GM19240 (cell line): ENCODE results near the gene SFXN4.

Experiments used
- DNase-seq: peaks from one replicate; pipeline ENCODE4 v3.0.0; 2011; ENCODE audit warnings: low spot score; ENCODE audit not compliant: insufficient read length

The SFXN4 gene

GRCh38 chr10:119165171-119166117 is at the start of gene SFXN4:
SFXN4 (minus strand) TSS chr10:119165714; CDS start chr10:119165647, 67 bp downstream.
- DNase-seq = peak; percentile 68

GRCh38 chr10:119211625-119212441 is 46.3 kb upstream of the SFXN4 start:
- DNase-seq = no peak

GRCh38 chr10:119211176-119211575 is 45.7 kb upstream of the SFXN4 start:
- no peak for DNase-seq

GRCh38 chr10:119210633-119211032 is 45.1 kb upstream of the SFXN4 start:
- no peak for DNase-seq

- DNase-seq = no peak
These were observed 44.3 kb upstream of the SFXN4 start for GRCh38 chr10:119209736-119210355.

- DNase-seq = no peak
These were observed 43.7 kb upstream of the SFXN4 start for GRCh38 chr10:119209035-119209735.

- no peak for DNase-seq
These were observed 43.0 kb upstream of the SFXN4 start for GRCh38 chr10:119208553-119208940.

- no peak for DNase-seq
These were observed 42.4 kb upstream of the SFXN4 start for GRCh38 chr10:119207713-119208552.

- peak; percentile 85 for DNase-seq
These were observed 41.8 kb upstream of the SFXN4 start, which contains the start of gene GRK5 for GRCh38 chr10:119207366-119207666. GRK5 (plus strand) TSS chr10:119207571; CDS start chr10:119207918, 347 bp downstream.

GRCh38 chr10:119206603-119207365 is 41.3 kb upstream of the SFXN4 start:
- DNase-seq = peak; percentile 33

- DNase-seq = no peak
These were observed 40.5 kb upstream of the SFXN4 start for GRCh38 chr10:119205894-119206602.

- DNase-seq = no peak
These were observed 37.5 kb upstream of the SFXN4 start for GRCh38 chr10:119203006-119203405.

- DNase-seq = no peak
These were observed 35.7 kb upstream of the SFXN4 start for GRCh38 chr10:119201233-119201632.

GRCh38 chr10:119199231-119199992 is 33.9 kb upstream of the SFXN4 start:
- peak; percentile 27 for DNase-seq

- DNase-seq = no peak
These were observed 32.9 kb upstream of the SFXN4 start for GRCh38 chr10:119198438-119198837.

GRCh38 chr10:119197921-119198320 is 32.4 kb upstream of the SFXN4 start:
- DNase-seq = no peak

- no peak for DNase-seq
These were observed 26.4 kb upstream of the SFXN4 start for GRCh38 chr10:119191881-119192280.
